ENCODE results near the gene SH3RF3. TPM values are rescaled to one million over a fixed set of nuclear protein-coding genes. Genes with fewer than 3 reads are reported as not detected.
A peak's percentile ranks its signal among the peaks of the same experiment; 100 is the strongest.

The SH3RF3 gene
- total RNA-seq, 1 donor from 2014 or later, result 0.28 TPM

DNA sequence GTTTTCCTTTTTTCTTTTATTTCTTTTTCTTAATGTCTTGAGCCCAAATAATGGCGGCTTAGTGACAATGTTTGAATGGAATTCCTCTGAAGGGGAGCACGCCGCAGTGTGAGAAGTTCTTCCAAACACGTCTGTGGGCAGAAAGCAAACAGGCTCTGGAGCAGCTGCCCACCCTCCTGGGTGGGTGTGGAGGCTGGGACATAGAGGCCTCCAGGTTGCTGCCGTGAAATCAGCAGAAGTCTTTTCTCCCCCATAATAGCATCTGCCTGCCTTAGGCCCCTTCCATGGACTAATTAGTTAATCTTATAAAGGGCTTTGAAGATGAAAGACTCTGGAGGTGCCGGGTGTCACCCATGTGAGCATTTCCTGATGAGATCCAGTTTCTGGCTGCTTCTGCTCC lies 213.9 kb downstream of the SH3RF3 start:
- Mint-ChIP-seq H3K27ac (no peak overlapping the region), H3K4me1 (peaks cover 43% of the 10 kb centered on the region), H3K9me3 (peaks cover 21% of the 10 kb centered on the region), H3K36me3 (peaks cover 8% of the 10 kb centered on the region), H3K27me3 (ENCODE audit: insufficient read depth, low read depth) (peaks cover 5% of the 10 kb centered on the region), H3K4me3 (no peak overlapping the region)
- H3K27ac ChIP-seq, result no peak overlapping the region
- H3K4me3 ChIP-seq, result no peak overlapping the region
- no peaks in the 10 kb centered on the region for H3K36me3 ChIP-seq
- no peaks in the 10 kb centered on the region for H3K27me3 ChIP-seq
- peaks cover 20% of the 10 kb centered on the region for H3K4me1 ChIP-seq
- H4K20me1 ChIP-seq (ENCODE audit: low read depth), result no peaks in the 10 kb centered on the region
- H3K79me2 ChIP-seq (ENCODE audit: low read depth), result no peaks in the 10 kb centered on the region
- no peak for TF ChIP-seq EZH2phosphoT487 (IDR thresholded peaks at IDR 0.05)
- TF ChIP-seq EZH2 (IDR thresholded peaks at IDR 0.05), result no peak
- TF ChIP-seq, protein P1, sequence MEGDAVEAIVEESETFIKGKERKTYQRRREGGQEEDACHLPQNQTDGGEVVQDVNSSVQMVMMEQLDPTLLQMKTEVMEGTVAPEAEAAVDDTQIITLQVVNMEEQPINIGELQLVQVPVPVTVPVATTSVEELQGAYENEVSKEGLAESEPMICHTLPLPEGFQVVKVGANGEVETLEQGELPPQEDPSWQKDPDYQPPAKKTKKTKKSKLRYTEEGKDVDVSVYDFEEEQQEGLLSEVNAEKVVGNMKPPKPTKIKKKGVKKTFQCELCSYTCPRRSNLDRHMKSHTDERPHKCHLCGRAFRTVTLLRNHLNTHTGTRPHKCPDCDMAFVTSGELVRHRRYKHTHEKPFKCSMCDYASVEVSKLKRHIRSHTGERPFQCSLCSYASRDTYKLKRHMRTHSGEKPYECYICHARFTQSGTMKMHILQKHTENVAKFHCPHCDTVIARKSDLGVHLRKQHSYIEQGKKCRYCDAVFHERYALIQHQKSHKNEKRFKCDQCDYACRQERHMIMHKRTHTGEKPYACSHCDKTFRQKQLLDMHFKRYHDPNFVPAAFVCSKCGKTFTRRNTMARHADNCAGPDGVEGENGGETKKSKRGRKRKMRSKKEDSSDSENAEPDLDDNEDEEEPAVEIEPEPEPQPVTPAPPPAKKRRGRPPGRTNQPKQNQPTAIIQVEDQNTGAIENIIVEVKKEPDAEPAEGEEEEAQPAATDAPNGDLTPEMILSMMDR (IDR thresholded peaks at IDR 0.05), result no peak
- no peak overlapping the region for H2AFZ ChIP-seq (replicated peaks)
- peak; percentile 33 for DNase-seq (ENCODE audit: low spot score)
- no peaks in the 10 kb centered on the region for H3F3A ChIP-seq (ENCODE audit: low read depth)
- H3K4me2 ChIP-seq, result peak overlapping the region; percentile 7
- no peak overlapping the region for H3K9ac ChIP-seq
- peaks cover 6% of the 10 kb centered on the region for H3K9me3 ChIP-seq (ENCODE audit: low read depth)

- TF ChIP-seq, protein P1 (IDR thresholded peaks at IDR 0.05), result no peak
- peaks cover 5% of the 10 kb centered on the region for H3K27me3 Mint-ChIP-seq (ENCODE audit: insufficient read depth, low read depth)
- no peak overlapping the region for H3K27ac ChIP-seq
These were observed 214.5 kb downstream of the SH3RF3 start for GRCh38 chr2:109343460-109343859.

GRCh38 chr2:109344270-109344805 lies 215.3 kb downstream of the SH3RF3 start:
- Mint-ChIP-seq H3K9me3 (peaks cover 14% of the 10 kb centered on the region), H3K27ac (peak overlapping the region; percentile 54), H3K36me3 (peaks cover 4% of the 10 kb centered on the region), H3K27me3 (ENCODE audit: insufficient read depth, low read depth) (peaks cover 5% of the 10 kb centered on the region), H3K4me3 (peak overlapping the region; percentile 62), H3K4me1 (peaks cover 52% of the 10 kb centered on the region)
- Histone ChIP-seq H3K9ac (no peak overlapping the region), H3K4me3 (no peak overlapping the region), H3K4me1 (peaks cover 28% of the 10 kb centered on the region), H3K36me3 (no peaks in the 10 kb centered on the region), H3K27me3 (no peaks in the 10 kb centered on the region), H2AFZ (replicated peaks) (no peak overlapping the region), H3K4me2 (no peak overlapping the region), H3K79me2 (ENCODE audit: low read depth) (no peaks in the 10 kb centered on the region), H3F3A (ENCODE audit: low read depth) (no peaks in the 10 kb centered on the region), H4K20me1 (ENCODE audit: low read depth) (no peaks in the 10 kb centered on the region), H3K9me3 (ENCODE audit: low read depth) (peaks cover 6% of the 10 kb centered on the region), H3K27ac (no peak overlapping the region)
- TF ChIP-seq, protein P1 (IDR thresholded peaks at IDR 0.05), result no peak
- no peak for TF ChIP-seq EZH2phosphoT487 (IDR thresholded peaks at IDR 0.05)
- TF ChIP-seq EZH2 (IDR thresholded peaks at IDR 0.05), result no peak
- no peak for DNase-seq (ENCODE audit: low spot score)

More at GRCh38 chr2:109343460-109343859, 214.5 kb downstream of the SH3RF3 start:
- H3K4me3 Mint-ChIP-seq, result peak overlapping the region; percentile 8
- no peak overlapping the region for H3K9ac ChIP-seq
- peaks cover 6% of the 10 kb centered on the region for H3K9me3 ChIP-seq (ENCODE audit: low read depth)
- no peak overlapping the region for H3K4me3 ChIP-seq
- no peak overlapping the region for H2AFZ ChIP-seq (replicated peaks)
- DNase-seq (ENCODE audit: low spot score), result no peak
- H3K79me2 ChIP-seq (ENCODE audit: low read depth), result no peaks in the 10 kb centered on the region
- peaks cover 8% of the 10 kb centered on the region for H3K36me3 Mint-ChIP-seq
- H3F3A ChIP-seq (ENCODE audit: low read depth), result no peaks in the 10 kb centered on the region
- H4K20me1 ChIP-seq (ENCODE audit: low read depth), result no peaks in the 10 kb centered on the region
- peaks cover 19% of the 10 kb centered on the region for H3K9me3 Mint-ChIP-seq
- H3K4me1 ChIP-seq, result peaks cover 20% of the 10 kb centered on the region
- peak overlapping the region; percentile 9 for H3K27ac Mint-ChIP-seq
- peaks cover 43% of the 10 kb centered on the region for H3K4me1 Mint-ChIP-seq
- no peaks in the 10 kb centered on the region for H3K36me3 ChIP-seq
- peak overlapping the region; percentile 7 for H3K4me2 ChIP-seq
- H3K27me3 ChIP-seq, result no peaks in the 10 kb centered on the region
